SH-SY5Y (cell line): ENCODE data around the gene MXI1.

ENCODE experiments used
- GATA2 ChIP-seq: IDR thresholded peaks from 2 replicates; pipeline ENCODE4 v1.6.1; 2011; ENCODE audit warnings: mild to moderate bottlenecking, low read depth, low read length
- GATA3 ChIP-seq: IDR thresholded peaks from 2 replicates; pipeline ENCODE4 v1.6.1; 2011; ENCODE audit warnings: low read depth, mild to moderate bottlenecking, low read length, moderate library complexity

GRCh38 chr10:110163841-110164240, 43.6 kb upstream of the MXI1 start:
- TF ChIP-seq GATA2 (no peak), GATA3 (no peak)
